NCI-H146 (cell line): Measurements from ENCODE around the gene RGS11.
"Not testable (repeated sequence)": the region's sequence is repeated elsewhere in the genome, so short reads cannot be mapped to it uniquely, and the experiment has no call there.

ENCODE experiments used
- DNase-seq: peaks from one replicate; lab custom pipeline; 2025; lab: John Stamatoyannopoulos, UW

RGS11 gene

DNA sequence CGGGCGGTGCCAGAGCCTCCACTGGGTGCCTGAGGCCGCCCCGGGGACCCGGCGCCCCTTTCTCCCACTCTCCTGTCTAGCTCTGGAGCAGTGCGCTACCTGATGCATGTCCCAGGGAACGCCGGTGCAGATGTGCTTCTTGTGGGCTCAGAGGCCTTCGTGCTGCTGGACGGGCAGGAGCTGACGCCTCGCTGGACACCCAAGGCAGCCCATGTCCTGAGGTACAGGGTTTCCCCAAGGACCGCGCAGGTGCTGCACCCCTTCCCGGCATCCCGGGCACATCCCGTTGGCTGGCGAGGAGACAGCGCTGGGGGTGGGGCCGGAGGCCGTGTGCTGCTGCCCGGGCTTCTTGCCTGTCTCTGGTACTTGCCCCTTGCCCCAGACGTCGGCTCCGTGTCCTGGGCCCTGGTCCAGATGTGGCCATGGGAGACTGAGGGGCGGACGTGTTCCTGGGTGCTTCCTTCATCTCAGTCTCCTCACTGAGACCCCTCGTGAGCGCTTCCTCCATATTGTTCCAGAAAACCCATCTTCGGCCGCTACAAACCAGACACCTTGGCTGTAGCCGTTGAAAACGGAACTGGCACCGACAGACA, 12.5 kb downstream of the RGS11 start:
- DNase-seq, result no peak

DNA sequence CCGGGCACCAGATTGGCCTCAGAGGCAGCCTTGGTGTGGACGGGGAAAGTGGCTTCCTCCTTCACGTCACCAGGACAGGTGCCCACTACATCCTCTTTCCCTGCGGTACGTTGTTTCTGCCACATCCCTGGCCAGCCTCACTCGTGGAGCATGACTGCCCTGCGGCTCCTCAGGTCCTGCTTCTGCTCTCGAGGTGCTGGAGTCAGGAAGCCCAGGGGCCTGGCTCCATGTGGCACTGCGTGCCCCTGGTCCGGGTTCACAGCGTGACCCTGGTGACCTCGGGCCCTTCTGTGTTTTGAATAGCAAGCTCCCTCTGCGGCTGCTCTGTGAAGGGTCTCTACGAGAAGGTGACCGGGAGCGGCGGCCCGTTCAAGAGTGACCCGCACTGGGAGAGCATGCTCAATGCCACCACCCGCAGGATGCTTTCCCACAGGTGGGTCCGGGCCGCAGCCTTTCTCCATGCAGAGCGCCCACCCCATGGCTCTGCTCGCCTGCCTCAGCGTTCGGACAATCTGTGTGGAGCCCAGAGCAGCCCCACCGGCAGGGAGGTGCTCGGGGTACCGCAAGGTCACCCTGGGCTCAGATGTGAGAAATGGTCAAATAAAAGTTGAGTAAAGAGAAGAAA, 13.5 kb downstream of the RGS11 start:
- no peak for DNase-seq

GRCh38 chr16:261031-261691, 14.6 kb downstream of the RGS11 start:
- no peak for DNase-seq

DNA sequence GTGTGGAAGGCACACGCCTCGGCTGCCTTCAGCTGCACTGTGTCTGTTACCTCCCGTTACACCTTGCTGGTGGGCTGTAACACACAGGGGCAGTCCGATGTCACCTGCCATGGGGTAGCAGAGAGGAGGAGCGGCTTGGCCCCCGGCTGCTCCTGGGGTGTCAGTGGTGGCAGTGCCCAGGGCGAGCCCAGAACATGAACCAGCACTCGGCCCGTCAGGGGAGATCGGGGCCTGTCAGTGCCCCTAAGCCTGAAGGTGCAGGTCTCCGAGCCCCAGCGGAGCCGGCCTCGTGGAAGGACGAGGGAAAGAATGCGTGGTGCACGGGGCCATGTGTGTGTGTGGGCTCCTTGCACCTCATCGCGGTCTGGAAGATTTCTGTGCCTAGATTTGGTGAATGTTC, 15.4 kb downstream of the RGS11 start:
- no peak for DNase-seq

DNA sequence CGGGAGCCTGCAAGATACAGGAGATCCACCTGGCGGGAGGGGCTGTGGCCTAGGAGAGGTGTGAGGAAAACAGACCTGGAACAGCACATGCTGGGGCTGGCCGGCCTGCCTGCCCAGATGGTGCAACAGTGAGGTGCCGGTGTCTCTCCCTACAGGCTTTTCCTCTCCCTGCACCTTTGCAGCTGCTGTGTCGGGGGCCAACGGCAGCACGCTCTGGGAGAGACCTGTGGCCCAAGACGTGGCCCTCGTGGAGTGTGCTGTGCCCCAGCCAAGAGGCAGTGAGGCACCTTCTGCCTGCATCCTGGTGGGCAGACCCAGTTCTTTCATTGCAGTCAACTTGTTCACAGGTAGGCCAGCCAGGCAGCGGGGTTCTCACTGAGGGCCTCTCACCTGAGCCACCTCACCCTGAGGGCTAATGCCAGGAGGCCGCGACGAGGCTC, 15.9 kb downstream of the RGS11 start:
- no peak for DNase-seq

DNA sequence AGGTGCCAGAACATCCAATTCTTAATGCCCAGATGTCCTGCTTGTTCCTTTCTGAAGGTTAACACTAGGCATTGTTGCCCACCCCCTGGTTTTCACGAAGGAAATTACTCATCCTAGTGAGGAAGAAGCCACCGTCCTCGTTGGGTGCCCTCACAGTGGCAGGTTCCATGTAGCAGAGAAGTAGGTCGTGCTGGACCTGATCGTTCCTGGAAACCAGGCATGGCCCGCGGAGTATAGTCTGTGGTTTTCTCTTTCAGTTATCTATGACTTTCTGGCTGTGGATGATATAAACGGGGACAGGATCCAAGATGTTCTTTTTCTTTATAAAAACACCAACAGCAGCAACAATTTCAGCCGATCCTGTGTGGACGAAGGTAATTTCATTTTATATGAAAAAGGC, 16.5 kb downstream of the RGS11 start:
- DNase-seq, result no peak

DNA sequence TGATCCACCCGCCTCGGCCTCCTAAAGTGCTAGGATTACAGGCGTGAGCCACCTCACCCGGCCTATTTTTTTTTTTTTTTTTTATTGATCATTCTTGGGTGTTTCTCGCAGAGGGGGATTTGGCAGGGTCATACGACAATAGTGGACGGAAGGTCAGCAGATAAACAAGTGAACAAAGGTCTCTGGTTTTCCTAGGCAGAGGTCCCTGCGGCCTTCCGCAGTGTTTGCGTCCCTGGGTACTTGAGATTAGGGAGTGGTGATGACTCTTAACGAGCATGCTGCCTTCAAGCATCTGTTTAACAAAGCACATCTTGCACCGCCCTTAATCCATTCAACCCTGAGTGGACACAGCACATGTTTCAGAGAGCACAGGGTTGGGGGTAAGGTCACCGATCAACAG, 17.7 kb downstream of the RGS11 start:
- not testable (repeated sequence) for DNase-seq

- no peak for DNase-seq
Measured at GRCh38 chr16:255183-255582, 20.6 kb downstream of the RGS11 start.

DNA sequence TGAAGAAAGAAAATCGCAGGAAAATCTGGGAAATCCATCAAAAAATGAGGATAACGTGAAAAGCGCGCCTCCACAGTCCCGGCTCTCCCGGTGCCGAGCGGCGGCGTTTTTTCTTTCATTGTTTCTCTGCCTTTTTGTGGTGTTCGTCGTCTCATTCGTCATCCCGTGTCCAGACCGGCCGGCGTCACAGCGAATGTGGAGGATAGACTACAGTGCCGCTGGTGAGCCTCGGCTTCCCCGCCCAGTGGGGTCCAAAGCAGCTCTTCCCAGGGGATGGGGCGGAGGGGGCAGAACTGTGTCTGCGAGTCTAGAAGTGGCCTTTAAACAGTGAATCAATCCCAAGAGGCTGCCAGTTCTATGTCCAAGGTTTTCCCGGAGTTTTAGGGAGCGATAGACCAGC, 21.3 kb downstream of the RGS11 start:
- DNase-seq, result no peak

GRCh38 chr16:253833-254232, 21.9 kb downstream of the RGS11 start:
- no peak for DNase-seq

- no peak for DNase-seq
Measured at GRCh38 chr16:252366-253337, 23.1 kb downstream of the RGS11 start.

- DNase-seq, result no peak
Measured at GRCh38 chr16:249431-249830, 26.3 kb downstream of the RGS11 start.

- no peak for DNase-seq
Measured at GRCh38 chr16:247027-247426, 28.7 kb downstream of the RGS11 start.

GRCh38 chr16:245105-245504, 30.6 kb downstream of the RGS11 start:
- DNase-seq, result no peak

DNA sequence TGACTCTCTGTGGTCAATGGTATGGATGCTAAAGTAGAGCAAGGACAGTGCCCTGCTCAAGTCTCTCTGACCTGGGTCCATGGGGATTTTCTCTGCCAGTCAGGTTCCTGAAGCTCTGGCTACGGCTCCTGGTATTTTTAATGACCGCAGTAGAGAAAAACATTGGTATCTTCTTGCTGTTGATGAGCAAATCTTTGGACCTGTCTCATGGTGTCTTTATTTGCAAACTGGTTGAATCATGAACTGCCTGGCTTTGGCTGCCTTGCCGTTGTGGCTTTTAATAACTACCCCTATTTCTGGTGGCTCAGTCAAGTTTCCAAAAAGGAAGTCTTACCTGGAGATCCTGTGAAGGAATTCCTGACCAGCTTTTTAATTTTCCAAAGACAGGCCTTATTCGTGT, 32.4 kb downstream of the RGS11 start:
- no peak for DNase-seq

DNA sequence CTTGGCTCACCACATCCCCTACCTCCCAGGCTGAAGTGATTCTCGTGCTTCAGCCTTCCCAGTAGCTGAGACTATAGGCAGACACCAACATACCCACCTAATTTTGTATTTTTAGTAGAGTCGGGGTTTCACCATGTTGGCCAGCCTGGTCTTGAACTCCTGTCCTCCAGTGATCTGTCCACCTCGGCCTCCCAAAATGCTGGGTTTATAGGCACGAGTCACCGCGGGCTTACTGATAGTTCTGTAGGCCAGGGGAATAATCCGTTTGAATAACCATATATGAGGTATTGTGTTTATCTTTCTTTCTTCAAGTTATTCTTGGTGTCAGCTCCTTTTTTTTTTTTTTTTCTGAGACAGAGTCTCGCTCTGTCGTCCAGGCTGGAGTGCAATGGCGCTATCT, 33.5 kb downstream of the RGS11 start:
- no peak for DNase-seq

DNA sequence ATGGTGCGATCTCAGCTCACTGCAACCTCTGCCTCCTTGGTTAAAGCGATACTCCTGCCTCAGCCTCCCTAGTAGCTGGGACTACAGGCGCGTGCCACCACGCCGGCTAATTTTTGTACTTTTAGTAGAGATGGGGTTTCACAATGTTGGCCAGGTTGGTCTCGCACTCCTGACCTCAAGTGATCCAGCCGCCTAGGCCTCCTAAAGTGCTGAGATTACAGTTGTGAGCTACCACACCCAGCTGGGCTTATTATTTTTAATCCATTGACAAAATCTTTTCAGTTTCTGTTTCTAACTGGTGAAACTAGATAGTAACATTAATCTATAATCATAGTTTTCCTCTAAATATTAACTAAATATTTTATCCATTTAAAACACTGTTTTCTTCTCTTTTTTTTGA, 35.2 kb downstream of the RGS11 start:
- DNase-seq, result no peak

DNA sequence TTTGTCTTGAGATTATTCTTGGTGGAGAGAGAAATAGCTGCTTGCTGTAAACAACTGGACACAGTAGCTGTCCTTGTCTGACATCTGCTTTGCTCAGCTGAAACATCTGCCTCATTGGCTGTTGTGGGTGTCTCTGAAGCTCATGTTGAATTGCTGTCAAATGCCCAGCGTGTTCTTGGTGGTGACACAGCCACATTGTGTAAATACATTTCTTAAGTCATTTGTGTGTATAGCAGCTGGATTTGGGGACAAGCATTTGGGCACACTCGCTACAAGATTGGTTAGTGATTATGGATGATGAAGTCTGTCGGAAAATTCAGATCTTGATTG, 35.8 kb downstream of the RGS11 start:
- DNase-seq, result no peak

DNA sequence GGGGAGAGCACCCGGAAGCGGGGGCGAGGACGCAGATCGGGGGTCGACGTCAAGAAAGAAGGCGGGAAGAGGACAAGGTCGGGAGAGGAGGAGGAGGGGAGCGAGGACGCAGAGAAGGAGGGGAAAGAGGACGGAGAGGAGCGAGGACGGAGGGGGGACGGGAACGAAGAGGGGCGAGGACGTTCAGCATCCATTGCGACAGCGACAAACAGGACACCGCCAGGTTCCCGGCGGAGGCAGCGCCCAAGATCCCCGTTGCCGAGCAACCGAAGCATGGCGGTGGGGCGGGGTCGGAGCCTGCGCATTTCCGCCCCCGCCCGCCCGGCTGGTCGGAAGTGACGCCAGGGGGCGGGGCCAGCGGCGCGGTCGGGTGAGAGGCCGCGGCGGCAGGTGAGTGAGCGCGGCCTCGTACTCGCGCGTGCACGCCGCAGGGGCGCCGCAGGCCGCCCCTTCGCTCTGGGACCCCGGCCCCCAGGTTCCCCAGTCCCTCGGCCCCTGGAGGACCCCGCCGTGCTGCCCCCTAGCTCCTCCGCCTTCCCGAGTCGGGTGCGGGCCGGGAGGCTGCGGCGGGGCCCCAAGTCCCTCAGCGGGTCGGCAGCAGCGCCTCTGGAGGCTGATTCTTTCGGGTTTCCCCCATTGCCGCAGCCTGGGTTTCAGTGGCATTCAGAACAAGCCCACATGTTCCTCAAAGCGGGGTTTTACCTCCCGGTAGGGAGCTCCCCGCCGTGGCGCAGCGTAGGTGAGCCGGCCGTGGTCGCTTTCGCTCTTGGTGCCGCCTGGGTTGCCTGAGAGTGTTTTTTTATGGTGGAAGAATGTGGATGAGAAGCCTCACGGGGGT, 41.1 kb downstream of the RGS11 start, which contains the start of gene FAM234A:
TSS of gene FAM234A (plus strand) at position 354 of the 838 bp plus-strand sequence. CDS start 19,593 bp downstream, outside the sequence.
- DNase-seq, result peak; percentile 98

DNA sequence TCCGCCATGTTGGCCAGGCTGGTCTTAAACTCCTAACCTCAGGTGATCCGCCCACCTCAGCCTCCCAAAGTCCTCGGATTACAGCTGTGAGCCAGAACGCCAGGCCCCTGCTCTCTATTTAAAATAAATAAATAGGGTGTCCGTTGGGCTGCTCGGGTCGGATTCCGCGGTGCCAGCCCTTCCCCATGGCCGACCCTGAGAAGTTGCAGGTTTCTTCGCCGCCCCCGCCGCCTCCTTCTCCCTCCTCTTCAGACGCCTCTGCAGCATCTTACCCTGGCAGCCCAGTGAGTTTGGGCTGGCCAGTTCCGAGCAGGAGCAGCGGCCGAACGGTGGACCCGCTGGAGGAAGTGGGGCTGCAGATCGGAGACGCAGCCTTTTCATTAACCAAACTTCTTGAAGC, 44.8 kb downstream of the RGS11 start:
- no peak for DNase-seq

- not testable (repeated sequence) for DNase-seq
Measured at GRCh38 chr16:230351-230750, 45.4 kb downstream of the RGS11 start.
